HCT116 (cell line): ENCODE data around the gene ACSL3. TPM values are rescaled to one million over a fixed set of nuclear protein-coding genes. Genes with fewer than 3 reads are reported as not detected.
"Not testable (repeated sequence)": the region's sequence is repeated elsewhere in the genome, so short reads cannot be mapped to it uniquely, and the experiment has no call there.

Source experiments
- ATAC-seq: fragments of 200-7000 bp; cut with Tn5 transposase; 2 replicates; pipeline ENCODE4 v1.9.1; 2020; ENCODE audit warnings: mild to moderate bottlenecking, moderate library complexity
- BruUV-seq: library from RNA; stranded (reverse); fragments of 400-500 nt; replicated peaks from 2 replicates; lab custom pipeline; 2021; lab: Mats Ljungman, UMichigan
- CTCF ChIA-PET: fragments of 300-600 bp; sonication (Branson Sonifier 250); formaldehyde crosslinking; loops from one replicate; lab custom pipeline; 2021; ENCODE audit warnings: antibody characterized with exemption; lab: Charles Lee
- POLR2A ChIA-PET: fragments of 300-600, 350-600 bp; sonication (Branson Sonifier 250); formaldehyde crosslinking; loops from one replicate; lab custom pipeline; 2021; ENCODE audit warnings: antibody characterized with exemption; lab: Charles Lee
- RAD21 ChIA-PET, 2 experiments: fragments of 300-600 bp; sonication (Branson Sonifier 250); formaldehyde crosslinking; loops; one replicate each; lab custom pipeline; 2023; ENCODE audit warnings: low total read pairs in 2 of 2; ENCODE audit not compliant: uncharacterized antibody in 2 of 2, unreplicated experiment in 2 of 2, low non-redundant PET in 1 of 2; lab: Charles Lee
- DNase-seq: peaks from one replicate; pipeline ENCODE4 v3.0.0-alpha.2; 2010; ENCODE audit warnings: low read depth, low spot score
- H2AFZ ChIP-seq: fragments of 200-600 bp; shearing (Covaris generic), sonication (generic); 2 replicates; pipeline ENCODE4 v1.6.1; 2017; ENCODE audit warnings: low read depth, mixed run types, mixed read lengths, antibody characterized with exemption, low read length; ENCODE audit not compliant: poor library complexity, severe bottlenecking
- H3K27ac ChIP-seq: 2 replicates; pipeline ENCODE4 v1.5.1; 2012; ENCODE audit warnings: low read depth, low read length
- H3K27me3 ChIP-seq: fragments of 200-600 bp; sonication (generic); 2 replicates; pipeline ENCODE4 v1.6.1; 2016; ENCODE audit warnings: mixed run types, low read length, mixed read lengths; ENCODE audit not compliant: insufficient read depth
- H3K36me3 ChIP-seq, 2 experiments: fragments of 200-500 bp in 1 of 2; fragments of 200-600 bp in 1 of 2; sonication (Bioruptor generic) in 1 of 2; sonication (generic) in 1 of 2; 2 replicates each; pipeline versions ENCODE4 v1.5.1 to v1.6.1; 2014 to 2016; ENCODE audit warnings: low read length in 2 of 2, inconsistent platforms in 1 of 2, mixed read lengths in 1 of 2, mixed run types in 1 of 2; ENCODE audit not compliant: insufficient read depth in 2 of 2, control insufficient read depth in 1 of 2
- H3K4me1 ChIP-seq, 2 experiments: fragments of 200-600 bp in 1 of 2; sonication (generic) in 1 of 2; 2 replicates each; pipeline versions ENCODE4 v1.5.1 to v1.6.1; 2012 to 2017; ENCODE audit warnings: low read length in 2 of 2, inconsistent platforms in 1 of 2, mild to moderate bottlenecking in 1 of 2, mixed read lengths in 1 of 2, mixed run types in 1 of 2, moderate library complexity in 1 of 2; ENCODE audit not compliant: insufficient read depth in 2 of 2, control insufficient read depth in 1 of 2
- H3K4me2 ChIP-seq: fragments of 200-600 bp; sonication (generic); 2 replicates; pipeline ENCODE4 v1.6.1; 2017; ENCODE audit warnings: mixed run types, low read length, mixed read lengths
- H3K4me3 ChIP-seq, 2 experiments: fragments of 200-600 bp in 1 of 2; sonication (generic) in 1 of 2; replicated peaks in 1 of 2; 2 replicates each; pipeline ENCODE4 v1.5.1; 2011 to 2016; ENCODE audit warnings: low read length in 2 of 2, control low read depth in 1 of 2, low read depth in 1 of 2, mild to moderate bottlenecking in 1 of 2, mixed read lengths in 1 of 2, mixed run types in 1 of 2
- H3K79me2 ChIP-seq: fragments of 200-600 bp; sonication (generic); 2 replicates; pipeline ENCODE4 v1.6.1; 2017; ENCODE audit warnings: mild to moderate bottlenecking, mixed run types, low read length, moderate library complexity, mixed read lengths; ENCODE audit not compliant: insufficient read depth
- H3K9ac ChIP-seq: fragments of 200-600 bp; sonication (generic); 2 replicates; pipeline ENCODE4 v1.6.1; 2016; ENCODE audit warnings: low read length, mixed read lengths
- H3K9me2 ChIP-seq: fragments of 200-600 bp; sonication (generic), shearing (Covaris generic); 2 replicates; pipeline ENCODE4 v1.6.1; 2017; ENCODE audit warnings: mixed run types, mild to moderate bottlenecking, moderate library complexity; ENCODE audit not compliant: insufficient read depth
- H3K9me3 ChIP-seq, 2 experiments: fragments of 200-500 bp in 1 of 2; fragments of 200-600 bp in 1 of 2; sonication (Bioruptor generic) in 1 of 2; sonication (generic) in 1 of 2; 2 replicates each; pipeline ENCODE4 v1.6.1; 2014 to 2017; ENCODE audit warnings: low read length in 2 of 2, mixed read lengths in 2 of 2, inconsistent platforms in 1 of 2, low read depth in 1 of 2, mild to moderate bottlenecking in 1 of 2, mixed run types in 1 of 2, moderate library complexity in 1 of 2; ENCODE audit not compliant: control insufficient read depth in 1 of 2, insufficient read depth in 1 of 2
- H4K20me1 ChIP-seq: fragments of 200-600 bp; sonication (generic), shearing (Covaris generic); 2 replicates; pipeline ENCODE4 v1.6.1; 2017; ENCODE audit warnings: mixed run types, mild to moderate bottlenecking, moderate library complexity; ENCODE audit not compliant: insufficient read depth
- CEBPB ChIP-seq: IDR thresholded peaks from 2 replicates; pipeline ENCODE4 v1.6.1; 2012; ENCODE audit warnings: low read depth
- EGR1 ChIP-seq: IDR thresholded peaks from 2 replicates; pipeline ENCODE4 v1.6.1; 2012; ENCODE audit warnings: low read depth
- EZH2 ChIP-seq: fragments of 200-600 bp; sonication (generic); IDR thresholded peaks from 2 replicates; pipeline ENCODE4 v1.6.1; 2017; ENCODE audit warnings: antibody characterized with exemption, mixed run types
- FOSL1 ChIP-seq: IDR thresholded peaks from 2 replicates; pipeline ENCODE4 v1.6.1; 2012; ENCODE audit warnings: low read depth
- POLR2A ChIP-seq: IDR thresholded peaks from 2 replicates; pipeline ENCODE4 v1.7.0; 2011; ENCODE audit warnings: borderline replicate concordance; ENCODE audit not compliant: insufficient read depth, insufficient read length; ENCODE audit errors: extremely low read depth
- SIN3A ChIP-seq: IDR thresholded peaks from 2 replicates; pipeline ENCODE4 v1.6.1; 2012; ENCODE audit warnings: low read depth
- SP1 ChIP-seq: IDR thresholded peaks from 2 replicates; pipeline ENCODE4 v1.6.1; 2012; ENCODE audit warnings: low read depth
- SRF ChIP-seq: IDR thresholded peaks from 2 replicates; pipeline ENCODE4 v1.6.1; 2012; ENCODE audit warnings: low read depth
- ZNF274 ChIP-seq: fragments of 200-500 bp; sonication (Bioruptor generic); IDR thresholded peaks from 2 replicates; pipeline ENCODE4 v1.6.1; 2014; ENCODE audit warnings: mild to moderate bottlenecking, low read depth, low read length, inconsistent platforms
- intact Hi-C: fragments of 100-400 bp; cut with micrococcal nuclease; formaldehyde crosslinking; loops from 2 replicates; pipeline ENCODE4 v1.10.0; 2022
- total RNA-seq: library from RNA; stranded (reverse); gene quantifications from one replicate; pipeline ENCODE4 v1.2.1, GENCODE V29; 2021; ENCODE audit not compliant: unreplicated experiment
- TF ChIP-seq, protein P1 (sequence below): IDR thresholded peaks from 2 replicates; pipeline ENCODE4 v1.6.1; 2012

ACSL3 gene
- total RNA-seq, 1 experiment from 2014 or later, result 142 TPM

DNA sequence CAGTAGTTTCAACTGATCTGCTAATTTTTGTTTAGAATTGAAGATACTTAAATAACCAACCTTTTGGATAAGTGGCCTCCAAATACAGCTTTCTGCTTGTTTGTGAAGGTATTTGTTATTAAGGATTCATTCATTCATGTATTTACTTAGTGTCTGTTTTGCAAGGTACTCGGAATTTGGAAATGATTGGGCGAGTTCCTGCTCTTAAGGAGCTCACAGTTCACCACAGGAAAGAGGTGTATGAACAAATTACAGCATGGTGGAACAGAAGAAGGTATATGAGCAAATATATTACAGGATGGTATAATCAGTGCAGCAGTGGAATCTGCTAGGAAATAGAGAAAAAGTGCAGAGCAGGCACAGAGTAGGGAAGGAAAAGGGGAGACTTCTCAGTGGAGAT is 4.5 kb downstream of the ACSL3 start (continued):
- no peak for TF ChIP-seq EZH2
- TF ChIP-seq ZNF274, result no peak
- no peak for TF ChIP-seq EGR1

DNA sequence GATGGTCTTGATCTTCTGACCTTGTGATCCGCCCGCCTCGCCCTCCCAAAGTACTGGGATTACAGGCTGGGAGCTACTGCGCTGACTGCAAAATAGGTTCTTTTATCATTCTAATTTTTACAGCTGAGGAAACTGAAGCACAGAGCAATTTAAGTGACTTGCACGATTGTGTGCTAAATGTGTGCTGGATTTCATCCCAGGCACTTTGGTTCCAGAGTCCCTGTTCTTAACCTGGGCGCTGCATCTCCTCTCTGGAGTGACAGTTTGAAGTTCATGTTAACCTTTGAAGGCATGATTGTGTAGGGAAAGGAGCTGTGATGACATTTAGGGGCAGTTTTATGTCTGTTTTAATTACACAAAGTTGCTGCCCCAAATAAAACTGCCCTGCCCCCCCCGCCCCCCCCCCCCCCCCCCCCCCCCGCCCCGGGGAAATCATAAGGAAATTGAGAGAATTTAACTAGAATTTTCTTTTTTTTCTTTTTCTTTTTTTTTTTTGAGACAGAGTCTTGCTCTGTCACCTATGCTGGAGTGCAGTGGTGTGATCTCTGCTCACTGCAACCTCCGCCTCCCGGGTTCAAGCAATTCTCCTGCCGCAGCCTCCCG is 5.6 kb downstream of the ACSL3 start:
- Histone ChIP-seq H3K4me2 (no peak overlapping the region), H4K20me1 (peaks cover 39% of the 10 kb centered on the region; the same call in 1 of the 2 replicates), H3K9me2 (no peaks in the 10 kb centered on the region), H3K27ac (no peak overlapping the region), H3K27me3 (no peaks in the 10 kb centered on the region), H3K36me3 (no peaks in the 10 kb centered on the region), H3K9ac (no peak overlapping the region), H3K4me3 (no peak overlapping the region), H3K9me3 (no peaks in the 10 kb centered on the region), H3K4me1 (peaks cover 21 to 32% of the 10 kb centered on the region in 2 experiments), H2AFZ (no peak overlapping the region), H3K79me2 (peaks cover 99% of the 10 kb centered on the region)
- ChIA-PET RAD21 (no interaction called here), POLR2A (no interaction called here), CTCF (no interaction called here)
- no peak for TF ChIP-seq SRF
- no peak for TF ChIP-seq POLR2A
- no peak for TF ChIP-seq SIN3A
- no peak for TF ChIP-seq FOSL1
- TF ChIP-seq SP1, result no peak
- no peak for TF ChIP-seq CEBPB
- TF ChIP-seq, protein P1, sequence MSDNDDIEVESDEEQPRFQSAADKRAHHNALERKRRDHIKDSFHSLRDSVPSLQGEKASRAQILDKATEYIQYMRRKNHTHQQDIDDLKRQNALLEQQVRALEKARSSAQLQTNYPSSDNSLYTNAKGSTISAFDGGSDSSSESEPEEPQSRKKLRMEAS, result no peak
- TF ChIP-seq ZNF274, result no peak
- DNase-seq, result no peak
- intact Hi-C loops, result no loop called here
- no peak for ATAC-seq
- BruUV-seq, result no TSS peak

DNA sequence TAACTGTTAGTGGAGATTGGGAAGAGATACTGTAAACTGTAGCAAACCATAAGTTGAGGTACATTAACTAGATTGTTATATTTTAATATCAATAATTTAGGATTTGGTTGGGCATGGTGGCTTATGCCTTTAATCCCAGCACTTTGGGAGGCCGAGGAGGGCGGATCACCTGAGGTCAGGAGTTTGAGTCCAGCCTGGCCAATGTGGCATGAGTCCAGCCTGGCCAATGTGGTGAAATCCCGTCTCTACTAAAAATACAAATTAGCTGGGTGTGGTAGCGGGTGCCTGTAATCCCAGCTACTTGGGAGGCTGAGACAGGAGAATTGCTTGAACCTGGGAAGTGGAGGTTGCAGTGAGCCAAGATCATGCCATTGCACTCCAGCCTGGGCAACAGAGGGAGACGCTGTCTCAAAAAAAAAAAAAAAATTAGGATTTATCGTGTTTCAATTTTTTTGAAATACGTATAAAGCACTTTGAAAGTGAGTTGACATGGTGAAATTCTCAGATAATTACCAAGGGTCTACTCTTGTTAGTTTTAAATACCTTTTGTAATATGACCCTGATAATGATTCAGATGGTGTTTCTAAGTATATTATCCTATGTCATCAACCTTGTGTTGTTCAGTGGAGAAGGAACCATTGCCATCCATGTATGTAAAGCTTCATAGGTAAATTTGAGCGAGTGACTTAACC is 7.9 kb downstream of the ACSL3 start:
- H3K4me2 ChIP-seq, H3K9me2 ChIP-seq, BruUV-seq, POLR2A ChIA-PET, ATAC-seq, H2AFZ ChIP-seq, CTCF ChIA-PET, H3K36me3 ChIP-seq, H3K4me3 ChIP-seq, DNase-seq, intact Hi-C loops, RAD21 ChIA-PET, H3K27me3 ChIP-seq, H3K9ac ChIP-seq, H3K27ac ChIP-seq, H3K9me3 ChIP-seq: not testable (repeated sequence)
- Histone ChIP-seq H3K4me1 (peaks cover 11 to 12% of the 10 kb centered on the region in 2 experiments; a peak in 3 of 4 replicates), H3K79me2 (peaks cover 99% of the 10 kb centered on the region), H4K20me1 (peaks cover 20% of the 10 kb centered on the region; the same call in 1 of the 2 replicates)
